Kidney (tissue), 14 donors: ENCODE data around the gene FHAD1. TPM values are rescaled to one million over a fixed set of nuclear protein-coding genes. Genes with fewer than 3 reads are reported as not detected.
A peak's percentile ranks its signal among the peaks of the same experiment; 100 is the strongest.

Experiments used
- DNase-seq, 5 donors: peaks; one replicate each; pipeline ENCODE4 v3.0.0-alpha.2; 2013 to 2020
- FAIRE-seq: peaks from 2 replicates; lab custom pipeline; 2012; peaks lifted over from hg19 to GRCh38; lab: Jason Lieb, UNC
- H3K27ac ChIP-seq, 2 donors: one replicate each; pipeline ENCODE4 v1.7.0; 2013; ENCODE audit warnings: low read depth in 2 of 2, low read length in 2 of 2, inconsistent platforms in 1 of 2
- H3K27me3 ChIP-seq: one replicate; pipeline ENCODE4 v1.7.1; 2013; ENCODE audit warnings: low read length, inconsistent platforms; ENCODE audit not compliant: control insufficient read depth, insufficient read depth
- H3K36me3 ChIP-seq, 3 donors: one replicate each; pipeline versions ENCODE4 v1.7.0 to v1.7.1; 2013; ENCODE audit warnings: low read length in 3 of 3, control low read depth in 1 of 3, inconsistent platforms in 1 of 3; ENCODE audit not compliant: insufficient read depth in 3 of 3, control insufficient read depth in 2 of 3
- H3K4me1 ChIP-seq, 3 donors: one replicate each; pipeline versions ENCODE4 v1.7.0 to v1.7.1; 2013; ENCODE audit warnings: low read length in 3 of 3, inconsistent platforms in 1 of 3, low read depth in 1 of 3; ENCODE audit not compliant: control insufficient read depth in 2 of 3, insufficient read depth in 2 of 3
- H3K4me3 ChIP-seq, 3 donors: one replicate each; pipeline versions ENCODE4 v1.7.0 to v1.8.1; 2013; ENCODE audit warnings: low read length in 3 of 3, control low read depth in 1 of 3, inconsistent platforms in 1 of 3
- H3K9ac ChIP-seq, 3 donors: one replicate each; pipeline versions ENCODE4 v1.7.0 to v1.7.1; 2013; ENCODE audit warnings: low read length in 3 of 3, control low read depth in 1 of 3, inconsistent platforms in 1 of 3
- H3K9me3 ChIP-seq, 3 donors: one replicate each; pipeline versions ENCODE4 v1.7.0 to v1.7.1; 2013; ENCODE audit warnings: low read length in 3 of 3, control low read depth in 1 of 3, inconsistent platforms in 1 of 3; ENCODE audit not compliant: control insufficient read depth in 2 of 3, insufficient read depth in 1 of 3
- intact Hi-C: fragments of 100-400 bp; cut with DNase I; formaldehyde crosslinking; loops from one replicate; pipeline ENCODE4 v1.11.1; 2022
- polyA plus RNA-seq: library from polyadenylated mRNA; stranded (reverse); fragments of 350-450 nt; fragmentation: Illumina TruSeq; extraction: RNeasy Lipid Tissue Mini Kit (QIAGEN cat#74804); gene quantifications from one replicate; pipeline ENCODE4 v1.2.3, GENCODE V29; 2014; ENCODE audit warnings: low read depth, low replicate concordance; ENCODE audit not compliant: insufficient read depth
- total RNA-seq: library from RNA; stranded (reverse); fragmentation: NEBNext Ultra II Directional; extraction: Animal tissue kit (Norgen Biotek cat#: 25700); gene quantifications from one replicate; pipeline ENCODE4 v1.2.1, GENCODE V29; 2021
- TF ChIP-seq, protein P1 (sequence below): IDR thresholded peaks from 3 replicates; pipeline ENCODE4 v1.5.1; 2012; ENCODE audit warnings: mild to moderate bottlenecking, moderate library complexity, borderline replicate concordance; ENCODE audit not compliant: insufficient read depth; ENCODE audit errors: extremely low read depth
- donor health status: control.
- donor health status: control.
- donor health status: control.
- donor health status: control.
- donor health status: control.
- donor health status: DM: yes; HTN: yes; CAD: no.
- donor health status: Normal renal cell carcinoma (clear cell type).

FHAD1 gene
- total and polyA plus RNA-seq, 2 donors from 2014 or later, result 0.84 to 4.2 TPM

GRCh38 chr1:15282810-15283474, 35.9 kb downstream of the FHAD1 start:
- TF ChIP-seq, protein P1, sequence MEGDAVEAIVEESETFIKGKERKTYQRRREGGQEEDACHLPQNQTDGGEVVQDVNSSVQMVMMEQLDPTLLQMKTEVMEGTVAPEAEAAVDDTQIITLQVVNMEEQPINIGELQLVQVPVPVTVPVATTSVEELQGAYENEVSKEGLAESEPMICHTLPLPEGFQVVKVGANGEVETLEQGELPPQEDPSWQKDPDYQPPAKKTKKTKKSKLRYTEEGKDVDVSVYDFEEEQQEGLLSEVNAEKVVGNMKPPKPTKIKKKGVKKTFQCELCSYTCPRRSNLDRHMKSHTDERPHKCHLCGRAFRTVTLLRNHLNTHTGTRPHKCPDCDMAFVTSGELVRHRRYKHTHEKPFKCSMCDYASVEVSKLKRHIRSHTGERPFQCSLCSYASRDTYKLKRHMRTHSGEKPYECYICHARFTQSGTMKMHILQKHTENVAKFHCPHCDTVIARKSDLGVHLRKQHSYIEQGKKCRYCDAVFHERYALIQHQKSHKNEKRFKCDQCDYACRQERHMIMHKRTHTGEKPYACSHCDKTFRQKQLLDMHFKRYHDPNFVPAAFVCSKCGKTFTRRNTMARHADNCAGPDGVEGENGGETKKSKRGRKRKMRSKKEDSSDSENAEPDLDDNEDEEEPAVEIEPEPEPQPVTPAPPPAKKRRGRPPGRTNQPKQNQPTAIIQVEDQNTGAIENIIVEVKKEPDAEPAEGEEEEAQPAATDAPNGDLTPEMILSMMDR, result no peak
- peak in 1 of 5 donors; percentile 55 for DNase-seq
- H3K27me3 ChIP-seq, result no peaks in the 10 kb centered on the region
- no peak for FAIRE-seq
- intact Hi-C loops, result no loop called here
- peaks cover 0 to 2% (median 0%) of the 10 kb centered on the region in 3 donors for H3K4me1 ChIP-seq
- no peak overlapping the region for H3K4me3 ChIP-seq
- no peaks in the 10 kb centered on the region for H3K36me3 ChIP-seq
- H3K9me3 ChIP-seq, result no peaks in the 10 kb centered on the region
- H3K9ac ChIP-seq, result no peak overlapping the region
- no peak overlapping the region for H3K27ac ChIP-seq

GRCh38 chr1:15283526-15283925, 36.5 kb downstream of the FHAD1 start:
- FAIRE-seq (no peak), DNase-seq (peak in 1 of 5 donors; percentile 55)
- intact Hi-C loops, result no loop called here
- Histone ChIP-seq H3K9me3 (no peaks in the 10 kb centered on the region), H3K36me3 (no peaks in the 10 kb centered on the region), H3K27ac (no peak overlapping the region), H3K9ac (no peak overlapping the region), H3K4me3 (no peak overlapping the region), H3K4me1 (peaks cover 0 to 2% (median 0%) of the 10 kb centered on the region in 3 donors), H3K27me3 (no peaks in the 10 kb centered on the region)
- TF ChIP-seq, protein P1, result no peak

- intact Hi-C loops, result no loop called here
- no peak for FAIRE-seq
- Histone ChIP-seq H3K4me1 (peaks cover 0 to 2% (median 0%) of the 10 kb centered on the region in 3 donors), H3K9me3 (no peaks in the 10 kb centered on the region), H3K9ac (no peak overlapping the region), H3K27ac (no peak overlapping the region), H3K36me3 (no peaks in the 10 kb centered on the region), H3K27me3 (no peaks in the 10 kb centered on the region), H3K4me3 (no peak overlapping the region)
- no peak for DNase-seq
- TF ChIP-seq, protein P1, result no peak
Observed at GRCh38 chr1:15286452-15286851, 39.4 kb downstream of the FHAD1 start.
